ENCODE data around the gene FNDC5.
A peak's percentile ranks its signal among the peaks of the same experiment; 100 is the strongest.
"Not testable (repeated sequence)": the region's sequence is repeated elsewhere in the genome, so short reads cannot be mapped to it uniquely, and the experiment has no call there.

Gene FNDC5

GRCh38 chr1:32870615-32871363 lies at the start of gene FNDC5:
FNDC5 (minus strand) TSS chr1:32870912.
- H3K9me3 Mint-ChIP-seq = no peaks in the 10 kb centered on the region
- peak within 1 kb of the TSS in 1 of 2 donors; percentile 61 for H3K27ac Mint-ChIP-seq
- H3K4me3 Mint-ChIP-seq = peak within 1 kb of the TSS; percentile 54 to 79
- H3K27me3 Mint-ChIP-seq = peaks cover 62% of the 10 kb centered on the region
- ATAC-seq (peak; percentile 40), DNase-seq (no peak)
- H3K4me1 Mint-ChIP-seq = peaks cover 10% of the 10 kb centered on the region

DNA sequence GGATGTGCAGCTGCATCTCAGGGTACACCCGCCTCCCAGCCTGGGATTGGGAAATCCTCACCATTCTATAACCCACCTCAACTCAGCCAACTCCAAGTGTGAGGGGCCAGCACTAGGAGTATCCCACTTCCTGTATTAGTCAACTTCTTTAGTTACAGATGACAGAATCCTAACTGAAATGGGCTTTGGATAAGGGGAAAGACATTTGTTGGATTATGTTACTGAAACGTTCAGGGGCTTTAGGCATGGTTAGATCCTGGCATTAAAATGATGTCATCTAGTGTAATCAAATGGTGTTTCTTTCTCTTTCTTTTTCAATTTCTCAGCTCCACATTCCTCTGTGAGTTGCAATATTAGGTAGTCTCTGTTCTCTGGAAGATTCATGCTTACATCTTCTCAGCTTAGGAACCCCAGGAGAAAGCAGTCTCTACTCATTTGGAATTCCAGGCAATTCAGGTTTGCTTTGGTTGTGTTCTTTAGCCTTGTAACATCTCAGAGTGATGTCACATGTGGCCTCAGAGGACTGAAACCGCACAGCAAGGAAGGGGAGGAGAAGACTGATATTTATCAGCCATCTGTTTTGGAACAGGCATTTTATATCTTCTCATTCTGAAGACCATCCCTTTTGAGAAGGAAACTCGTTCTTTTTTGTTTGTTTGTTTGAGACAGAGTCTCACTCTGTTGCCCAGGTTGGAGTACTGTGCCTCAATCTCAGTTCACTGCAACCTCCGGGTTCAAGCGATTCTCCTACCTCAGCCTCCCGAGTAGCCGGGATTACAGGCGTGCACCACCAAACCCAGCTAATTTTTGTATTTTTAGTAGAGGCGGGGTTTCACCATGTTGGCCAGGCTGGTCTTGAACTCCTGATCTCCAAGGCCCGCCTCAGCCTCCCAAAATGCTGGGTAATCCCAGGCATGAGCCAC lies 49.4 kb upstream of the FNDC5 start:
- ATAC-seq (peak; percentile 52), DNase-seq (no peak)
- H3K4me1 Mint-ChIP-seq = peaks cover 40% of the 10 kb centered on the region
- H3K4me3 Mint-ChIP-seq = peak overlapping the region; percentile 57 to 70
- peak overlapping the region; percentile 78 to 93 for H3K27ac Mint-ChIP-seq
- H3K27me3 Mint-ChIP-seq = peaks cover 92% of the 10 kb centered on the region
- no peaks in the 10 kb centered on the region for H3K9me3 Mint-ChIP-seq

- Mint-ChIP-seq H3K27ac (no peak overlapping the region), H3K27me3 (peaks cover 77% of the 10 kb centered on the region), H3K9me3 (no peaks in the 10 kb centered on the region), H3K4me1 (peaks cover 23% of the 10 kb centered on the region), H3K4me3 (no peak overlapping the region)
- DNase-seq (no peak), ATAC-seq (no peak)
Measured at GRCh38 chr1:32918179-32918578, 47.5 kb upstream of the FNDC5 start.

- peaks cover 71% of the 10 kb centered on the region for H3K27me3 Mint-ChIP-seq
- peak in 1 of 2 donors; percentile 76 for DNase-seq
Measured at GRCh38 chr1:32917521-32917920, 46.8 kb upstream of the FNDC5 start.

GRCh38 chr1:32915766-32916706 lies 45.3 kb upstream of the FNDC5 start:
- no peak for ATAC-seq
- Mint-ChIP-seq H3K4me3 (no peak overlapping the region), H3K27me3 (peaks cover 56% of the 10 kb centered on the region), H3K27ac (no peak overlapping the region), H3K9me3 (no peaks in the 10 kb centered on the region), H3K4me1 (peaks cover 23% of the 10 kb centered on the region)
- no peak for DNase-seq

More at GRCh38 chr1:32917521-32917920, 46.8 kb upstream of the FNDC5 start:
- H3K9me3 Mint-ChIP-seq = no peaks in the 10 kb centered on the region
- peak; percentile 99 for ATAC-seq
- no peak overlapping the region for H3K27ac Mint-ChIP-seq
- H3K4me1 Mint-ChIP-seq = peaks cover 23% of the 10 kb centered on the region
- H3K4me3 Mint-ChIP-seq = no peak overlapping the region

DNA sequence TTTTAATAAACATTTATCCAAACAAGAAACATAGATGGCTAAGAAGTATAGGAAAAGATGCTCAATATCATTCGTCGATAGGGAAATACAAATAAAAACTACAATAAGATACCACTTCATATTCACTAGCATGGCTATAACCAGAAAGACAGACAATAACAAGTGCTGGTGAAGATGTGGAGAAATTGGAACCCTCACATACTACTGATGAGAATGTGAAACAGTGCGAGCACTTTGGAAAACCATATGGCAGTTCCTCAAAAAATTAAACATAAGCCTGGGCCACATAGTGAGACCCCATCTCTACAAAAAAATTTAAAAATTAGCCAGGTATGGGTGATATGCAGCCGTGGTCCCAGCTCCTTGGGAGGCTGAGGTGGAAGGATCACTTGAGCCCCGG lies 39.6 kb upstream of the FNDC5 start:
- DNase-seq = no peak
- Mint-ChIP-seq H3K9me3 (no peaks in the 10 kb centered on the region), H3K4me3 (no peak overlapping the region), H3K4me1 (no peaks in the 10 kb centered on the region), H3K27ac (no peak overlapping the region), H3K27me3 (peaks cover 7% of the 10 kb centered on the region)
- no peak for ATAC-seq

GRCh38 chr1:32907435-32907834 lies 36.7 kb upstream of the FNDC5 start:
- ATAC-seq (no peak), DNase-seq (no peak)
- peaks cover 12% of the 10 kb centered on the region for H3K27me3 Mint-ChIP-seq
- no peaks in the 10 kb centered on the region for H3K9me3 Mint-ChIP-seq
- no peak overlapping the region for H3K27ac Mint-ChIP-seq
- no peak overlapping the region for H3K4me3 Mint-ChIP-seq
- no peaks in the 10 kb centered on the region for H3K4me1 Mint-ChIP-seq

DNA sequence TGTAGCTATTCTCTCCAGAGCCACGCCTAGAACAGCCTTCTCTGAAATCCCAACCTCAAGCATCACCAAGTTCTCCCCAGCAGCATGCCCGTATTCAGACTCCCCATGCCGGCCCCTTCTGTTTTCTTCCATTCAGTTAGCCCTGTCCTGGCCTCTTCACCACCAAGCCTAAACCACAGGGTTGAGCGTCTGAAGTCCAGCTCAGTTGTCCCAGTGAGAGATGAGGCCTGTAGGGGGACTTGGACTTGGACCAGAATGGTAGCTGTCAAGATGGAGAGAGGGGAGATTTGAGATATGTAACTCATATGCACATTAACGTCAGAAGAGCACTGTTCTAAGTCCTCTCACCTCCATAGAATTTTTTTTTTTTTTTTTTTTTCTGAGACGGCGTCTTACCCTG lies 35.9 kb upstream of the FNDC5 start:
- H3K9me3 Mint-ChIP-seq = no peaks in the 10 kb centered on the region
- no peak overlapping the region for H3K4me3 Mint-ChIP-seq
- no peak for DNase-seq
- peaks cover 3% of the 10 kb centered on the region for H3K4me1 Mint-ChIP-seq
- peaks cover 20% of the 10 kb centered on the region for H3K27me3 Mint-ChIP-seq
- no peak overlapping the region for H3K27ac Mint-ChIP-seq
- no peak for ATAC-seq

DNA sequence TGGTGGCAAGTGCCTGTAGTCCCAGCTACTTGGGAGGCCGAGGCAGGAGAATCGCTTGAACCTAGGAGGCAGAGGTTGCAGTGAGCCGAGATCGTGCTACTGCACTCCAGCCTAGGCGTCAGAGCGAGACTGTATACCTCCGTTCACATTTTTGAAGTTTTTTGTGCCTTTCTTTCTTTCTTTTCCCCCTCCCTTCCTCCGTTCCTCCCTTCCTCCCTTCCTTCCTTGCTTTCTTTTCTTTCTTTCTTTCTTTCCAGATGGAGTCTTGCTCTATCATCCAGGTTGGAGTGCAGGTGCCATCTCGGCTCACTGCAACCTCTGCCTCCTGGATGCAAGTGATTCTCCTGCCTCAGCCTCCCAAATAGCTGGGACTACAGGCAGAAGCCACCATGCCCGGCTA lies 34.9 kb upstream of the FNDC5 start:
- DNase-seq, ATAC-seq, H3K4me1 Mint-ChIP-seq, H3K4me3 Mint-ChIP-seq, H3K27ac Mint-ChIP-seq, H3K9me3 Mint-ChIP-seq: not testable (repeated sequence)
- H3K27me3 Mint-ChIP-seq = peaks cover 31% of the 10 kb centered on the region

- H3K4me1 Mint-ChIP-seq = peaks cover 12% of the 10 kb centered on the region
- no peak overlapping the region for H3K4me3 Mint-ChIP-seq
- no peaks in the 10 kb centered on the region for H3K9me3 Mint-ChIP-seq
- ATAC-seq (no peak), DNase-seq (no peak)
- H3K27ac Mint-ChIP-seq = no peak overlapping the region
- peaks cover 39% of the 10 kb centered on the region for H3K27me3 Mint-ChIP-seq
Measured at GRCh38 chr1:32904797-32905196, 34.1 kb upstream of the FNDC5 start.

DNA sequence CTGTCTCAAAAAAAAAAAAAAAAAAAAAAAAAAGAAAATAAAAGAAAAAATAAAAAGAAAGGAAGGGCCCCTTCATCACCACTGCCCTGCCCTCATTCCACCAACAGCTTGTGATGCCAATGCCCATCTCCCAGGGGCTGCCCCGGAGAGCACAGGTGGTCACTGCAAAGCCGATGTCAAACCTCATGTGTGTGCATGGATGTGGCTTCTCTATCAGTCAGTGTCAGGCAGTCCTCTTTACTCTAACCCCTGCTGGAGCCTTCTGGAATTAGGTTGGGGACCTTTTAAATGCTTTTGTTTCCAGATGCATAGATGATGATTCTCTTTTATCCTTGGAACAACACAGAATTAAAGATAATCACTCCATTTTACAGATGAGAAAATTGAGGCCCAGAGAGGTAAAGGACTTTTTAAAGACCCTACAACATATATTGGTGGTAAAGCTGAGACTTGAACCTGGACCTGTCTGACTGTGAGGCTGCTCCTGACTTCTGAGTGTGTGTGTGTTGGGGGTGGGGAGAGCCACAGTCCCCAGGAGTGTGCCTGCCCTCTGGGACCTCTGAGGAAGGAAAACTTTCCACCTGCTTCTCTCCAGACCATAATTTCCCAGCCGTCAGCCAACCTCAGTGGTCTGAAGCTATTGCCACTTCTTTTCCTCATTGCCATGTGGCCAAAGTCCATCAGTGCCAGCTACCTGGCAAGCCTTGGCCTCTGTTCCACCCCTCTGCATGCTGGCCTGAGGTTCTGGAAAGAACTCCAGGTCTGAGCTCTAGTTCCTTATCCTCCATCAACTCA lies 33.5 kb upstream of the FNDC5 start:
- no peak overlapping the region for H3K4me3 Mint-ChIP-seq
- no peak overlapping the region for H3K27ac Mint-ChIP-seq
- peaks cover 12% of the 10 kb centered on the region for H3K4me1 Mint-ChIP-seq
- H3K9me3 Mint-ChIP-seq = no peaks in the 10 kb centered on the region
- H3K27me3 Mint-ChIP-seq = peaks cover 45% of the 10 kb centered on the region
- ATAC-seq = no peak
- no peak for DNase-seq

DNA sequence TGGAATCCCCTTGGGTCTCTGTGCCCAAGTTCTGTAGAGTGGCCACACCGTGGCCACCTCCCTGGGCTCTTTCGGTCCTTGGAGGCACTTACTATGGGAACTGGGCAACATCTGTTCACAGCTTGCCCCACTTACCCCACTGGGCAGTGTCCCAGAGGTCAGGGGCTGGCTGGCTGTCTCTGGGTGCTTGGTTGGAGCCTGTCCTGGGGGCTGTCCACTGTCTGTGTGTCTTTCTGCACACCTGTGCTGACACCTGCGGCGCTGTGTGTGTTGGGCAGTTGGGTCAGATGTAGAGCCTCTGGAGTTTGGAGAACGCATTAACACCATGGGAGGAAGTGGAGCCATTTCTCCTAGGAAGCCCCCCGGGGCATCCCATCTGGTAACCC lies 31.8 kb upstream of the FNDC5 start:
- H3K27me3 Mint-ChIP-seq = peaks cover 61% of the 10 kb centered on the region
- peak overlapping the region in 1 of 2 donors; percentile 41 for H3K4me3 Mint-ChIP-seq
- peaks cover 12% of the 10 kb centered on the region for H3K4me1 Mint-ChIP-seq
- ATAC-seq (no peak), DNase-seq (no peak)
- H3K27ac Mint-ChIP-seq = no peak overlapping the region
- H3K9me3 Mint-ChIP-seq = no peaks in the 10 kb centered on the region

GRCh38 chr1:32901823-32902534 lies 31.3 kb upstream of the FNDC5 start:
- ATAC-seq (no peak), DNase-seq (no peak)
- H3K4me1 Mint-ChIP-seq = peaks cover 12% of the 10 kb centered on the region
- H3K27me3 Mint-ChIP-seq = peaks cover 67% of the 10 kb centered on the region
- no peaks in the 10 kb centered on the region for H3K9me3 Mint-ChIP-seq
- H3K4me3 Mint-ChIP-seq = peak overlapping the region; percentile 76 to 80
- H3K27ac Mint-ChIP-seq = peak overlapping the region in 1 of 2 donors; percentile 52
